ENCODE measurements around the gene IFNGR2.

GRCh38 chr21:33384841-33385331 lies 18.3 kb upstream of the IFNGR2 start:
- TF ChIP-seq TOX (CRISPR knock-in tag; IDR thresholded peaks at IDR 0.05; ENCODE audit: borderline replicate concordance) = no peak
- no peak for TF ChIP-seq CREB5 (CRISPR knock-in tag; IDR thresholded peaks at IDR 0.05; ENCODE audit: low read depth)
- TF ChIP-seq RARB (CRISPR knock-in tag; IDR thresholded peaks at IDR 0.05) = no peak
- TF ChIP-seq SNAI2 (CRISPR knock-in tag; IDR thresholded peaks at IDR 0.05) = no peak
- TF ChIP-seq ISL1 (CRISPR knock-in tag; IDR thresholded peaks at IDR 0.05) = no peak
- TF ChIP-seq ESRRG (CRISPR knock-in tag; IDR thresholded peaks at IDR 0.05) = no peak
- no peak for TF ChIP-seq PATZ1 (CRISPR knock-in tag; IDR thresholded peaks at IDR 0.05; ENCODE audit: borderline replicate concordance)
- TF ChIP-seq TSHZ2 (CRISPR knock-in tag; IDR thresholded peaks at IDR 0.05) = no peak
- no peak for TF ChIP-seq ARNTL (CRISPR knock-in tag; IDR thresholded peaks at IDR 0.05; ENCODE audit: borderline replicate concordance, low read depth)
- TF ChIP-seq ZNF70 (CRISPR knock-in tag; IDR thresholded peaks at IDR 0.05) = no peak
- TF ChIP-seq ZNF565 (CRISPR knock-in tag; conservative IDR thresholded peaks at IDR 0.05; ENCODE audit: low read depth) = no peak
